ENCODE measurements around the gene TIE1.

The TIE1 gene

GRCh38 chr1:43340559-43340958 is 39.8 kb downstream of the TIE1 start:
- TF ChIP-seq CTCF (IDR thresholded peaks at IDR 0.05) = no peak
- no peak overlapping the region for H3K4me3 ChIP-seq (ENCODE audit: low read depth, low read length)
- H3K4me2 ChIP-seq (ENCODE audit: low read length) = no peak overlapping the region

DNA sequence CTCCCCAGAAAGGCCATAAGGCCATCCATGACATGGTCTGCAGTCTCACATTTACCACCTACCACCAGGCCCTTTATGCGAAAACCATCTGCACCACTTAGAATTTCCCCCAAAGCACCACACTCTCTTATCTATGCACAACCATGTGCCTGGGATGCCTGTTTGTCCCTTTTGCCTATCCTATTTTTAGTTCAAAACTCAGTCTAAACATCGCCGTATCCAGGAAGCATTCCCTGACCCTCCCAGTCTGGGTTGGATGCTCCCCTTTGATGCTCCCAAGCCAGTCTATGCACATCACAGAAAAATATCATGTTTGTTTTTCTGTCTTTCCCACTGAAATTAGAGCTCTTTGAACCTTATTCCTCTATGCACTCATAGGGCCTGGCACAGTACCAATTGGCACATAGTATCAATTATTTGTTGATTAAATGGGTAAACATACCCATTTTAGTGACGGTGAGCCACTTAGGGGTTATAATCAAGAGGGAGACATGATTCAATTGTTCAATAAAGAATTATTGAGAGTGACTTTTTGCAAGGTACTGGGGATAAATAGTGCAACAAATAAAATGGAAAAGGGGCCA is 43.6 kb downstream of the TIE1 start:
- Histone ChIP-seq H3K36me3 (ENCODE audit: control insufficient read depth, insufficient read depth, low read length) (no peaks in the 10 kb centered on the region), H3K27ac (no peak overlapping the region), H3K4me1 (peaks cover 3% of the 10 kb centered on the region), H3K79me2 (no peaks in the 10 kb centered on the region), H3K9ac (no peak overlapping the region), H3K27me3 (ENCODE audit: control insufficient read depth, insufficient read depth, low read length) (no peaks in the 10 kb centered on the region), H3K9me3 (ENCODE audit: control insufficient read depth, low read length) (no peaks in the 10 kb centered on the region), H3K4me2 (ENCODE audit: low read length) (no peak overlapping the region), H3K4me3 (ENCODE audit: low read depth, low read length) (no peak overlapping the region), H2AFZ (no peak overlapping the region)
- no peak for TF ChIP-seq CTCF (IDR thresholded peaks at IDR 0.05)

More at GRCh38 chr1:43340559-43340958, 39.8 kb downstream of the TIE1 start:
- no peak overlapping the region for H3K27ac ChIP-seq
- H3K79me2 ChIP-seq = no peaks in the 10 kb centered on the region
- H3K4me1 ChIP-seq = no peaks in the 10 kb centered on the region
- no peaks in the 10 kb centered on the region for H3K36me3 ChIP-seq (ENCODE audit: control insufficient read depth, insufficient read depth, low read length)
- H3K9me3 ChIP-seq (ENCODE audit: control insufficient read depth, low read length) = no peaks in the 10 kb centered on the region
- no peak overlapping the region for H3K9ac ChIP-seq
- H2AFZ ChIP-seq = no peak overlapping the region
- no peaks in the 10 kb centered on the region for H3K27me3 ChIP-seq (ENCODE audit: control insufficient read depth, insufficient read depth, low read length)

- Histone ChIP-seq H3K36me3 (ENCODE audit: control insufficient read depth, insufficient read depth, low read length) (no peaks in the 10 kb centered on the region), H3K79me2 (no peaks in the 10 kb centered on the region), H2AFZ (peak overlapping the region; percentile 29), H3K27ac (no peak overlapping the region), H3K9ac (no peak overlapping the region), H3K4me1 (peaks cover 3% of the 10 kb centered on the region), H3K4me2 (ENCODE audit: low read length) (peak overlapping the region; percentile 8), H3K27me3 (ENCODE audit: control insufficient read depth, insufficient read depth, low read length) (no peaks in the 10 kb centered on the region), H3K9me3 (ENCODE audit: control insufficient read depth, low read length) (no peaks in the 10 kb centered on the region), H3K4me3 (ENCODE audit: low read depth, low read length) (no peak overlapping the region)
- no peak for TF ChIP-seq CTCF (IDR thresholded peaks at IDR 0.05)
Observed at GRCh38 chr1:43345120-43345519, 44.3 kb downstream of the TIE1 start.

DNA sequence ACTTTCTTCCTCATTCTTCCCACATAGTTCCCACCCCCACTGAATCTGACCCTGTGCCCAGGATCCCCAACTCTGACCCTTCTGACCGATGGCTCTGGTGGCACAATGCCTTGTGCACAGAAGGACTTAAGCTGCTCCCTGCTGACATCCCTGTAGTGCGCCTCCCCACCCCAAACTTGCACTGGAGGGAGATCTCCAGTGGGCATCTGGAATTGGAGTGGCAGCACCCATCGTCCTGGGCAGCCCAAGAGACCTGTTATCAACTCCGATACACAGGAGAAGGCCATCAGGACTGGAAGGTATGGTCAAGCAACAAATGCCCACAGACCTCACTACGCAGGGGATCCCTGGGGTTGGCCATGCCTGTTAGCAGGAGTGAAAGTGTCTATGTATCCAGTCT is 45.9 kb downstream of the TIE1 start:
- Histone ChIP-seq H3K36me3 (ENCODE audit: control insufficient read depth, insufficient read depth, low read length) (no peaks in the 10 kb centered on the region), H3K79me2 (no peaks in the 10 kb centered on the region), H3K27ac (no peak overlapping the region), H2AFZ (no peak overlapping the region), H3K4me2 (ENCODE audit: low read length) (no peak overlapping the region), H3K9ac (no peak overlapping the region), H3K4me1 (peaks cover 3% of the 10 kb centered on the region), H3K4me3 (ENCODE audit: low read depth, low read length) (no peak overlapping the region), H3K27me3 (ENCODE audit: control insufficient read depth, insufficient read depth, low read length) (no peaks in the 10 kb centered on the region), H3K9me3 (ENCODE audit: control insufficient read depth, low read length) (no peaks in the 10 kb centered on the region)
- no peak for TF ChIP-seq CTCF (IDR thresholded peaks at IDR 0.05)

DNA sequence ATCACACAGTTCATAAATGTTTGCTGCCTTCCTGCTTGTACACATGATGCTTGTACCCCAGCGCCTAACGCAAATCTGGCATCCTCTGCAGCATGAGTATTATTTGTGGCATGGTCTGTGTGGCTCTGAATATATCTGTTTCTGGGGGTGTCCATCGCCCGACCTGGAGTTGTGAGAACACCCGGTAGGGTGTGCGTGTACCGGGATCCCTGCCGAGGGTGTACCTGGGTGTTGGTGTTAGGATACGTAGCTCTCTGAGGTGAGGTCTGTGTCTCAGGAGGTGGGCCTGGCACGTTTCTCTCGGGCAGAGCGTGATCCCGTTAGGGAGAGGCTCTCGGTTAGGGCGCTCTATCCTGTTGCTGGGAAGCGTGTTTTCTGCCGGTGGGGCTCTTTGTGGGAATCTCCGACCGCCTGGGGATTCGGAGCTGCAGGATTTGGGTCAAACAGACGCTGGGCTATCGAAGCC is 47.6 kb downstream of the TIE1 start:
- Histone ChIP-seq H3K27me3 (ENCODE audit: control insufficient read depth, insufficient read depth, low read length) (no peaks in the 10 kb centered on the region), H2AFZ (peak overlapping the region; percentile 94), H3K27ac (peak overlapping the region; percentile 96), H3K4me3 (ENCODE audit: low read depth, low read length) (peak overlapping the region; percentile 56), H3K9ac (no peak overlapping the region), H3K9me3 (ENCODE audit: control insufficient read depth, low read length) (no peaks in the 10 kb centered on the region), H3K4me2 (ENCODE audit: low read length) (peak overlapping the region; percentile 90), H3K79me2 (no peaks in the 10 kb centered on the region), H3K4me1 (peaks cover 3% of the 10 kb centered on the region), H3K36me3 (ENCODE audit: control insufficient read depth, insufficient read depth, low read length) (no peaks in the 10 kb centered on the region)
- no peak for TF ChIP-seq CTCF (IDR thresholded peaks at IDR 0.05)

All from parathyroid adenoma (tissue), 2 donors.